Chondrocyte (in vitro differentiated cells): ENCODE measurements around the gene INSYN1. TPM values are rescaled to one million over a fixed set of nuclear protein-coding genes. Genes with fewer than 3 reads are reported as not detected.

Experiments
- DNase-seq: peaks from one replicate; pipeline ENCODE4 v3.0.0; 2021; ENCODE audit warnings: mixed read lengths, low spot score
- H3K27ac Mint-ChIP-seq: one replicate; pipeline ENCODE4 v1.8.0; 2021; ENCODE audit warnings: mild to moderate bottlenecking, moderate library complexity, mixed read lengths; ENCODE audit not compliant: unreplicated experiment
- H3K27me3 Mint-ChIP-seq: 2 replicates; pipeline ENCODE4 v1.8.0; 2021; ENCODE audit warnings: low read depth, mixed read lengths
- H3K36me3 Mint-ChIP-seq: 2 replicates; pipeline ENCODE4 v1.8.0; 2021; ENCODE audit warnings: low read depth, mixed read lengths
- H3K4me1 Mint-ChIP-seq: 2 replicates; pipeline ENCODE4 v1.8.0; 2021; ENCODE audit warnings: low read depth, mild to moderate bottlenecking, mixed read lengths
- H3K4me3 Mint-ChIP-seq: one replicate; pipeline ENCODE4 v1.8.0; 2021; ENCODE audit warnings: mild to moderate bottlenecking, moderate library complexity, mixed read lengths; ENCODE audit not compliant: unreplicated experiment
- H3K9me3 Mint-ChIP-seq: 2 replicates; pipeline ENCODE4 v1.8.0; 2021; ENCODE audit warnings: low read depth, mixed read lengths
- CTCF ChIP-seq: fragments of 200-600 bp; sonication (generic); IDR thresholded peaks from 2 replicates; pipeline ENCODE4 v1.5.0; 2021; ENCODE audit warnings: antibody characterized with exemption, mild to moderate bottlenecking, moderate library complexity
- total RNA-seq: library from RNA; stranded (reverse); gene quantifications from 3 replicates; pipeline ENCODE4 v1.2.1, GENCODE V29; 2021

The INSYN1 gene
- total RNA-seq, 1 donor from 2014 or later: 23.0 TPM

- no peaks in the 10 kb centered on the region for H3K9me3 Mint-ChIP-seq
- DNase-seq: peak; percentile 37
- H3K4me3 Mint-ChIP-seq: no peak overlapping the region
- peaks cover 18% of the 10 kb centered on the region for H3K36me3 Mint-ChIP-seq
- no peaks in the 10 kb centered on the region for H3K27me3 Mint-ChIP-seq
- peak; percentile 99 for TF ChIP-seq CTCF
- peaks cover 46% of the 10 kb centered on the region for H3K4me1 Mint-ChIP-seq
- H3K27ac Mint-ChIP-seq: peak overlapping the region; percentile 58
These were observed 52.9 kb downstream of the INSYN1 start for GRCh38 chr15:73700041-73700842.

- no peak overlapping the region for H3K27ac Mint-ChIP-seq
- no peak overlapping the region for H3K4me3 Mint-ChIP-seq
- no peaks in the 10 kb centered on the region for H3K27me3 Mint-ChIP-seq
- H3K9me3 Mint-ChIP-seq: no peaks in the 10 kb centered on the region
- TF ChIP-seq CTCF: no peak
- DNase-seq: peak; percentile 59
- peaks cover 10% of the 10 kb centered on the region for H3K36me3 Mint-ChIP-seq
- peaks cover 54% of the 10 kb centered on the region for H3K4me1 Mint-ChIP-seq
These were observed 53.7 kb downstream of the INSYN1 start for GRCh38 chr15:73699249-73700040.

GRCh38 chr15:73697033-73697467 lies 56.1 kb downstream of the INSYN1 start:
- TF ChIP-seq CTCF: peak; percentile 20
- peak overlapping the region; percentile 90 for H3K27ac Mint-ChIP-seq
- peak overlapping the region; percentile 32 for H3K4me3 Mint-ChIP-seq
- peak; percentile 93 for DNase-seq
- H3K4me1 Mint-ChIP-seq: peaks cover 74% of the 10 kb centered on the region
- no peaks in the 10 kb centered on the region for H3K9me3 Mint-ChIP-seq
- peaks cover 9% of the 10 kb centered on the region for H3K36me3 Mint-ChIP-seq
- no peaks in the 10 kb centered on the region for H3K27me3 Mint-ChIP-seq

GRCh38 chr15:73696641-73697001 lies 56.5 kb downstream of the INSYN1 start:
- peaks cover 74% of the 10 kb centered on the region for H3K4me1 Mint-ChIP-seq
- H3K9me3 Mint-ChIP-seq: no peaks in the 10 kb centered on the region
- no peak for TF ChIP-seq CTCF
- no peak for DNase-seq
- peak overlapping the region; percentile 90 for H3K27ac Mint-ChIP-seq
- H3K27me3 Mint-ChIP-seq: no peaks in the 10 kb centered on the region
- peaks cover 9% of the 10 kb centered on the region for H3K36me3 Mint-ChIP-seq
- peak overlapping the region; percentile 32 for H3K4me3 Mint-ChIP-seq
